B cell (primary cell): ENCODE results near the gene ZNF331.

ENCODE experiments used
- EZH2 ChIP-seq: IDR thresholded peaks from 2 replicates; pipeline ENCODE4 v1.6.1; 2012; ENCODE audit warnings: borderline replicate concordance, low read depth, mild to moderate bottlenecking, moderate library complexity, low read length; ENCODE audit not compliant: insufficient read depth, poor library complexity, severe bottlenecking
- TF ChIP-seq, protein P1 (sequence below): fragments of 200-600 bp; IDR thresholded peaks from one replicate; pipeline ENCODE4 v1.8.0; 2022; ENCODE audit warnings: antibody characterized with exemption, mild to moderate bottlenecking

DNA sequence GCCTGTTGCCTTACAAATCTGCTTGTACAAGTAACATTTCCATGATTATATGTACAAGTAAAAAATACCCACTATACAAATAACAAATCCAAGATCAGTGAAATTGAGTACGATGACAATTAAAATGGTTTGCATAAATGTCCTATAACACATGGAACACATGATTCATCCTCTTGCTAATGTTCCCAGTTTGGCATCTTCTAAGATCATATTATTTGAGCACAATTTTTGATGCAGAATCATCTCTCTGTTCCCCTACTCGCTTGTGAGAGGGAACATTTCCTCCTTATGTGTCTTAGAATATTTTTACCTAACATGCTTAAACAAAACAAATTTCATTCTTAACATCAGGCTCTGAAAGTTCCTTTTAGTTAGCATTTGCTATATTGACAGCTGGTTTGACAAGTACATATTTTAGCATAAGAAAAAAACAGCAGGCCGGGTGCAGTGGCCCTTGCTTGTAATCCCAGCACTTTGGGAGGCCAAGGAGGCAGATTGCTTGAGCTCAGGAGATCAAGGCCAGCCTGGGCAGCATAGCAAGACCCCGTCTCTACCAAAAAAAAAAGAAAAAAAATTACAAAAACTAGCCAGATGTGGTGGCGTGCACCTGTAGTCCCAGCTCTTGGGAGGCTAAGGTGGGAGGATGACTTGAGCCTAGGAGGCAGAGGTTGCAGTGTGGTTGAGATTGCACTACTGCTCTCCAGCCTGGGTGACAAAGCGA lies 14.2 kb downstream of the ZNF331 start:
- no peak for TF ChIP-seq EZH2
- TF ChIP-seq, protein P1, sequence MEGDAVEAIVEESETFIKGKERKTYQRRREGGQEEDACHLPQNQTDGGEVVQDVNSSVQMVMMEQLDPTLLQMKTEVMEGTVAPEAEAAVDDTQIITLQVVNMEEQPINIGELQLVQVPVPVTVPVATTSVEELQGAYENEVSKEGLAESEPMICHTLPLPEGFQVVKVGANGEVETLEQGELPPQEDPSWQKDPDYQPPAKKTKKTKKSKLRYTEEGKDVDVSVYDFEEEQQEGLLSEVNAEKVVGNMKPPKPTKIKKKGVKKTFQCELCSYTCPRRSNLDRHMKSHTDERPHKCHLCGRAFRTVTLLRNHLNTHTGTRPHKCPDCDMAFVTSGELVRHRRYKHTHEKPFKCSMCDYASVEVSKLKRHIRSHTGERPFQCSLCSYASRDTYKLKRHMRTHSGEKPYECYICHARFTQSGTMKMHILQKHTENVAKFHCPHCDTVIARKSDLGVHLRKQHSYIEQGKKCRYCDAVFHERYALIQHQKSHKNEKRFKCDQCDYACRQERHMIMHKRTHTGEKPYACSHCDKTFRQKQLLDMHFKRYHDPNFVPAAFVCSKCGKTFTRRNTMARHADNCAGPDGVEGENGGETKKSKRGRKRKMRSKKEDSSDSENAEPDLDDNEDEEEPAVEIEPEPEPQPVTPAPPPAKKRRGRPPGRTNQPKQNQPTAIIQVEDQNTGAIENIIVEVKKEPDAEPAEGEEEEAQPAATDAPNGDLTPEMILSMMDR: no peak
